Left renal pelvis (tissue), 4 donors: ENCODE results near the gene STIMATE. TPM values are rescaled to one million over a fixed set of nuclear protein-coding genes. Genes with fewer than 3 reads are reported as not detected.

Experiments used
- DNase-seq, 4 donors: peaks; one replicate each; pipeline ENCODE4 v3.0.0-alpha.2; 2013; ENCODE audit warnings: low read depth in 4 of 4, low spot score in 3 of 4
- polyA plus RNA-seq, 4 donors: library from polyadenylated mRNA; unstranded; fragments of 120-200 nt; gene quantifications; one replicate each; pipeline ENCODE4 v1.2.1, GENCODE V29; 2013; ENCODE audit not compliant: insufficient read length in 4 of 4

The STIMATE gene
- 10 to 100 TPM; 12.5 to 18.0 (median 13.9) TPM for polyA plus RNA-seq

DNA sequence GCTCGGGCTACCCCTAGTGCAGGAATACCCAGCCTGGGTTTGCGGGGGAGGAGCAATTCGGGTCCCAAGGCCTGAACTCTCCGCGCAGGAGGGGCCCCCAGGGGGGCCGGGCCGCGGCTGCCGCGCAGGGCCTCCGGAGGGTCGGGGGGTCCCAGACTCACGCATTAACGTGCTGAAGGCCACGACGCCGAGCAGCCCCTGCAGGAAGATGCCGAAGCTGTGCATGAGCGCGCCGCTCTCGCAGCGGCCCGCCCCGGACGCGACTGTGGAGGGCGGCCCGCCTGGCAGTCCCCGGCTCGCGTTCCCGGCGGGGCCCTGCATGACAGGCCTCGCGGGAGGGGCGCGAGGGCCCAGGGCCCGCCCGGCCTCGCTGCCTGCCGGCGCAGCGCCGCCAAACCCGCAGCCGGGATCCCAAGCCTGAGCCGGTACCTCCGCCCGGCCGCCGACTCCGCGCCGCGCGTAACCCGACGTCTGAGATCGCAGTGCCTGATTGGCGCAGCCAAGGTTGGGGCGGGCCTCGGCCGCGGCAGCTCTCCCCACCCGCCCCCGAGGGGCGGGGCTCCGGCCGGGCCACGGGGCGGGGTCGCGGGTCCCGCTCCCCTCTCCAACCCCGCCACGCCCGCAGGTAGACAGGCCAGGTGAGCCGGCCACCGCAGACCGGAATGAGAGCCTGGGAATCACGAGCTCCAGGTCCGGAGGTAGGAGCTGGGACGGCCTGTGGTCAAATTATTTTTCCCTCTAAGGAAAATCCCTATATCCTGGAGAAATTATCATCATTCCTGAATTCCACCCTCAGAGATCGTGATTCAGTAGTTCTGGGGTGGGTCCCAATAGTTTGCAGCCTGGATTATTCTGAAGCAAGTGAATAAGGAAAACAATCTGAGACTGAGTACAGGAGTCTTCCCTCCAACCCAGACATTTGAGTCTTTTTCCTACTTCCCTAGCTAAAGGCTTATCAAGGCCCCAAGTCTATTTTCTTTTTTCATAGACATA lies at the start of gene STIMATE:
Gene STIMATE (minus strand): TSS at position 419 of the 993 bp plus-strand sequence. CDS start 98 bp downstream, at position 321.
- DNase-seq, result peak in 3 of 4 donors; percentile 40 to 66 (median 45)

DNA sequence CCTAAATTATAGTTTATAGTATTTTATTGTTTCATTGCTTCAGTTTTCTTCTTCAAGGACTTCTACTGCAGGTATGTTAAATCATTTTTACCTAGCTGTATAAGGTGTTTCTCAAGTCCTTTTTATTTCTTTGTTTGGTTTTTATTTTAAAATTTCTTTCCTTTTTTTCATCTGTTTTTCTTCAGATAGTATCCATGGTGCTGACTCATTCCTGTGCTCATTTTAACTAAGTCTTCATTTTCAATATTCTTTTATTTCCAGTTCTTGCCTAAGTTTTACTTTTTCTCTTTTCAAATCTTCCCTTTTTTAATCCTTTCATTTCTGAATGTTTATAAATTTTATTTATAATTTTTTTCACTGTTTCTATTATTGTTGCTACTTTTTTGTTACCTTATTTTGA lies 42.3 kb upstream of the STIMATE start:
- no peak for DNase-seq

DNA sequence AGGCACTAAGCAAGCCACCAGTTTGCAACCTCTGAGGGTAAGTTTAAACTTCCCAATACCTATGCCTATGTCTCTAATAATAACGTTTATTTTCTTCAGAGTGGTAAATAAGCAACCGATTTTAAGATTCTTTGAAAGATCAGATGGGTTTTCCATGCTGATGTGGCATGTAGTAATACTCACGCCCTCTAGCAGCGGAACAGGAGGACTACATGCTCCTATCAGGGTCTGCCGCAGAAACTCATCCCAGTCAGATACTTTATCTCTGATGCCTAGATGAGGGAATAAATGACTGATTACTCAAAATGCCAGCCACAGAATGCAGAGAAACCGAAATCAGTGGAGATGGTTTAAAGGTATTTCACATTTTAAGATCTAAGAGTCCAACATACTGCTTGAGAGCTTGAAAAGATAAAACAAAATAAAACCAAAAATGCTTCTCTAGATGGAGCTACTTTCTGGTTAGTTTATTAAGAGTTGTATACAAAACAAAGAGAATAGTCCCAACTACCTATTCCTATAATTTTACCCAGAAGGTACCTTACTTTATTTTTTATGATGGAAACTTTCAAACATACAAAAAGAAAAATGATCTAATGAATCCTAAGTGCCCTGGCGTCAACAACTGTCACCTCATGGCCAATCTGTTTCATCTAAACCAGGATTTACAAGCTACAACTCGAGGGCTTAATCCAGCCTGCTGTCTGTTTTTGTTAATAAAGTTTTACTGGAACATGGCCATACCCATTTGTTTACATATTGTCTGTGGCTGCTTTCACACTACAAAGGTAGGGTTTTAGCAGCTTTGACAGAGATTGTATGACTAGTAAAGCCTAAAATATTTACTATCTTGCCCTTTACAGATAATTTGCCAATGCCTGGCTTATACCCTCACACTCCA lies 37.5 kb upstream of the STIMATE start:
- peak; percentile 4 to 29 (median 14) for DNase-seq

DNA sequence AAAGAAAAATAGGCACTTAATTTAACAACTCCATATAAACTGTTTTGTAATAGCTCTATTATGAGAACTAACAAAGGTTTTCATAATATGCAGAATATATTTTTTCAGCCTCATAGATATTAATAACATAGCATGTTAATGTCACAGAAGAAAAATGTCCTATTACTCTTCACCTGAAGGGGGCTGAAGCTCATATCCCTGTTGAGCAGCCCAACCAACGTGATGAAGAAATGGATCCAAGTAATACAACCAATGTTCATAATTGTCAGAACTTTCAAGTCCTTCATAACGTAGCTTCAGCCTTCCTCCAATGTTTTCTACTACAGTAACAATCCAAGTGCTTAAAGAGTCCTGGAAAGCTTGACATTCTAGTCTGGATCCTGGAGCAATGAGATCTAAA lies 34.5 kb upstream of the STIMATE start:
- no peak for DNase-seq

DNA sequence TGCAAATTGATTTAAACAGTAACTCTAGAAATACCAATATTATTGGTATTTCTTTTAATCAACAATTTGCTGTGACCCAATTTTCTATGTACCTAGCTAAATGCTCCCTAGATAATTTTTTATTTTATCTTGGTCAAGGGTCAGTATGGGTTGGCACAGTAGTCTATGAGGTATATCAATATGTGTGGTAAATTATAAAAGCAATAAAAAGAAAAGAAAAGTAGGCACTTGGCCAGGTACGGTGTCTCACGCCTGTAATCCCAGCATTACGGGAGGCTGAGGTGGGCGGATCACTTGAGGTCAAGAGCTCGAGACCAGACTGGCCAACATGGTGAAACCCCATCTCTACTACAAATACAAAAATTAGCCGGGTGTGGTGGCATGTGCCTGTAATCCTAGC lies 34.0 kb upstream of the STIMATE start:
- no peak for DNase-seq

DNA sequence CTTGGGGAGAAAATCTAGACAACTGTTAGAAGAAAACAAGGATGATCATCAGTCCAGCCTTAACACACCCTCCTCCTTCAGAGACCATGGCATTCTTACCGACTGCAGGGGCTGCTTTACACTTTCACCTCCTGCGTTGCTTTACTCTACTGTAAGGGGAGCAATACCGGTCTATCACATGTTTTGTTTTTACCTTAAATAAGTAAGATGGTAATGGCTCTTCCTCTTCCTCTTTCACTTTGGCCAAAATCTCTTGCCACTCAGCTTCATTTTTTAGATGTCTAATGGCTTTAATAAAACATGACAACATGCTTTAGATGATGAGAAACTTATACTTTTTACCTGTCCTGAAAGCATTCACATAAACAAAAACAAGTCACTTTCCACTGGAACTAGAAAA lies 33.4 kb upstream of the STIMATE start:
- no peak for DNase-seq

DNA sequence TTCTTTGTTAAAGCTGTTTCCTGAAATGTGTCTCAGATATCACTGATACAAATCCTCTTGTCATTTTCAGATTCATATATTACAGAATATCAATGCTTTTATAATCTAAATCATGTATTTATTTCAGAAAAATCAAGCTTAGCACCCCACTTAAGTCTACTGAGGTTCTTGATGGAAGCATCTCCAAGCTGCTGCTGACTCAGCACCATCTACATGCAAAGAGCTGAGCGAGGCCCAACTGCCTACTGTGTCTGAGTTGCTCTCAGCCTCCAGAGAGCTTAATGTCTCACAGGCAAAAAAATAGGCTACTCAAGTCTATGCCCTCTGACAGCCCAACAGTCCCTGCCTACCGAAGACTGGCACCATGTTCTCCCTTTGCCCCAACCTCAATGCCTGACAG lies 29.2 kb upstream of the STIMATE start:
- no peak for DNase-seq

DNA sequence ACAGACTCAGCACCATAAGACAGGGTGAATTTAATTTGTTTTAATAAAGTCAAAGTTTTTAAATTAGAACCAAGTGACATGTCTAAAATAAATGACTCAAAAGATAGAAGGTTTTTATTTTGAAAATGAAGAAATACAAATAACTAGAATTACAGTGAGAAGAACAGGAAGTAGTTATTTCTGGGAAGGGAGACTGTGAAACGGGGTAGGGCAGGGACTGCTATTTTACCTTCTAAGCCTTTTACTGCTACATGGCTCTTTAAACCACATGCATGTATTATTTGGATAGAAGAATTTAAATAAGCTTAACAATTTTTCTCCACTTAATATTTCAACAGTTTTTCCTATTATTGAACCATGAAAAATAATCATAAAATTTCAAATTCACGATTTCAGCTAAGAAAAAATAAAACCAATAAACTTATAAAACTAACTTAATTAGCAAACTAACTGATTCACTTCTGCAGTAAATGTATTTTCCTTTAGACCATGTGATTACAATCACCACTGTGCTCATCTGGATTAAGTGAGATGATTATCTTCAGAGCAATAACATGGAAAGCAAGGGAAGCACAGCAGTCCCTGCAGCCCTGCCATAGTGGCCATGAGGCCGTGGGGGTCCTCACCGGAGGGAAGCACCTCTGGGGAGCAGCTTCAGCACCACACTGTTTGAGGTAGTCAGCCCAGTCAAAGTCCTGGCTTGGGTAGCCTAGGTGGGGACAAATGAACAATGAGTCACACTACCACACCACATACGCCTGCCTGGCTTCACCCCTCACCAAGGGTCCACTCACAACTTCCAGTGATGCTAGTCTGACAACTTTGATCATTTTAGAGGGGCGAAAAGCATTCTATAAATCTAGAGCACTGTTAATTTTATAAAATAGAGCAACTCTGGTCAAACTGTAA lies 28.3 kb upstream of the STIMATE start:
- DNase-seq, result no peak

DNA sequence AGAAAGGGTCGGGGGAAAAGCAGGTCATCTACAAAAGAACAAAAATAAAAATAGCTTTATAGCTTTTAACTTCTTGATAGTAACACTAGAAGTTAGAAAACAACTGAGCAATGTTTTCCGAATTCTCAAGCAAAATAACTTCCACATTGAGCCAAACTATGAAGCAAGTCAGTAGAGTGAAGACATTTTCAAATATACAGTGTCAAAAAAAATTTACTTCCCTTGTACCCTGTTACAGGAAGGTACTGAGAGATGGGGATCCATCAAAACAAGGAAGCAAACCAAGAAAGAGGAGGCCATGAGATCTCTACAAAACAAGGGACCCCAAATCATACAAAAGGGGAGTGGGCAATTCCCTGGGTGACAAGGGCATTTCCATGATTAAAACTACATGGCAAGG lies 26.6 kb upstream of the STIMATE start:
- no peak for DNase-seq

DNA sequence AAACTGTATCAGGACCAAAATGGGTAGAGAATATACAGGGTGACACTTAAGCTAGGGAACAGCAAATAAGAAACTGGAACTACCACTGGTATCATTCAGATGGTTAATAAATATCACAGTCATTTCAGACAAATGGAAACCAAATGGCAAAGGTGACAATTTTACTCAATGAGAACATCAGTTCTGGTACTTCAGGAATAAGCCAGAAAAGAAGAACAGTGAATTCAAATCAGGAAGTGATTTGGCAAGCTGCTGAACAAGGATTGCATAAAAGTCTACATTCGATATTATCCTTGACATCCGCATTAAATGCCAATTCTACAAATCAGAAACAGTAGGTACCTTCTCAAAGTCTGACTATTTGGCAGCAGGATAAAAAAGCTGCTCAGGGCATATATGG lies 23.5 kb upstream of the STIMATE start:
- no peak for DNase-seq

DNA sequence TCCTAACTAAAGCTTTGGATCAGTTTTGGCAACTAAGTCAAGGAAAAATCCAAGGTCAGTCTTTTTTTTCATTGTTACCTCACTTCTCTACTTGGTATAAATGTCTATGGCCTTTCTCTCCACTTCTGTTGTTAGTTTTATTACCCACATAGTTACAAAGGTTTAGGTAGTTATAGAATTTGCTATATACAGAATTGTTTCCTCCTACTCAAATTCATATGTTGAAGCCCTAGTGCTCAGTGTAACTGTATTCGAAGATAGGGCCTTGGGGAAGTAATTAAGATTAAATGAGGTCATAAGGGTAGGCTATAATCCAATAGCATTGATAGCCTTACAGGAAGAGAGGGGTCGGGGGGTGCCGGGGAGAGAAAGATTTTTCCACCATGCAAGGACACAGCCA lies 19.7 kb upstream of the STIMATE start:
- DNase-seq, result no peak

DNA sequence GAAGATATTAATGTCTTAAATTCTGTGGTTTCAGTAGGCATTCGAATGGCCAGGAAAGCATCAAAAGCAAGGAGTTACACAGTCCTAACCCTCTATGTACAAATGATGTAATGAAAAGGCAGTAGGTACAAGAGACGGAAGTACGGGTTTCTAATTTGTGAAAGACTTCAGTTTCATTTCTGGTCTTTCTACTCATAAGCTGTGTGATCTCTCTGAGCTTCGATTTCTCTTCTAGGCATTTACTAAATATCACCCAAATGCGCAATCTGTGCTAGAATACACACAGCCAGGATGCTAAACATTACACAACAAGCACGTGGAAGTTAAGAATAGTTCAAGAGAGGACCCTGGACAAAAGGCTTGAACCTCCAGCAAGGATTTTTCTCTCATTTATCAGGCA lies 17.9 kb upstream of the STIMATE start:
- DNase-seq, result no peak

DNA sequence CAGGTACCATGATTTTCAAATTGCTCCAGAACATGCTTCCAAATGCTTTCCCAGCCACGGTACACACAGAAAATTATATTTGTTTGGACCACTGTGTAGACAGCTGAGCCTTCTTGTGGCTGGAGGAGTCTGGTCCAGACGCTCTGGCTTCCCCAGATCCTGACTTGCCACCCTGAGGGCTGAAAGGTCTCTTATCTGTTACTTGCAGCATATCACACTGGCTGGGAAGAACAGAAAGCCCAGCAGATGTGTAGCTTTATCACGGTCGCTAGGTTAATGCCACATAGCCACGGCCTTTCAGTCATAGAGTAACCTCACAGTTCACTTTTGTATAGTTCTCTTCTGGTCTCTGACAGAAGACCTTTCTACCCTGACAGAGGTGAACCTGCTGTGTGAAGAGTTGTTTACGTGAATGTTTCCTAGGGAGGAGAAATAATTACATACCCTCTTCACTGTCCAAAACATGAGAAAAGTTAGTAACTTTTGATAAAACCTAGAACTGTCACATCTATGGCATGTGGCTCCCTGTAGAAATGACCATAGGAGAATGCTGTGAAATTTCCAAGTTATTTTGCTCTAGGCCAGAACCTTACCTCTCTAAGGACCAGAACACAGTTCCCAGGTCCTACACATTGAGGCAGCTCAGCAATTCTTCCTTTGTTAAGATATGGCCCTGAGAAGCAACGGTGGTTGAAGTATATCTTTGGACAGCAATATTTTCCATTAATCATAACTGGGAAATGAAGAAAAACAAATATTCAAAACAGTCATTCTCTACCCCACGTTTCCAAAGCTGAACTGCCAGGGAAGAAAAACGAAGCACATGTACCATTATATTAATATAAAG lies 15.8 kb upstream of the STIMATE start:
- no peak for DNase-seq

DNA sequence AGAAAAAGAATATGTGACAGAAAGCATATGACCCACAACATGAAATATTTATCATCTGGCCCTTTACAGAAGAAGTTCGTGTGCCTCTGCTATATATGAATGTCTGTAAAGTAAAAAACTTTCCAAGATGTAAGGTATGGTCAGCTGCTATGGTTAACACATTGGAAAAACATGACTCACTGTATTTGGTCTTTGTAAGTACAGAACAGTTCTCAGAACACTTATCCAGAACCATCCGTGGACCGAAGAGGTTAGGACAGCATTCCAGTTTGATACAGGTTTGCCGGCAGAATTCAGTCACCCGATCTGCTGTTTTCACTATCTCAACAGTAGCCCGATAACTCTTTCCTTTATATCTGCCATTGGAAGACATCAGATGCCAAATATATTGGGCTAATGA lies 13.5 kb upstream of the STIMATE start:
- no peak for DNase-seq

DNA sequence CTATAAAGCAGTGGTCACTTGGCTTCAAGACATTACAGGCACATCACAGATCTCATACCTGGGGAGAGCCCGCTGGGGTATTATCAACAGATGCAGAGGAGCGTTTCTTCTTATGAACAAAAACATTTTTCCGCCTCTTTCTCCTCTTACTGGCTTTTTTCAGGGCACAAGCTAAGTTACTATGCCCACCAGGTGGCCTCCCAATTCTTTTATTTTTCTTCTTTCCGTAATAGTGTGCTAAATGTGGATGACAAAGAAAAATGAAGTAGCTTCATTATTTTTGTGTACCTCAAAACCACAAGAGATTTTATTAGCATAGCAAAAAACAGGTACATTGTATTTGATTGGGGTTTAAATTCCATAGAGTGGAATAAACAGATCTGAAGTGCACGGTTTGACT lies 10.1 kb upstream of the STIMATE start:
- DNase-seq, result no peak

DNA sequence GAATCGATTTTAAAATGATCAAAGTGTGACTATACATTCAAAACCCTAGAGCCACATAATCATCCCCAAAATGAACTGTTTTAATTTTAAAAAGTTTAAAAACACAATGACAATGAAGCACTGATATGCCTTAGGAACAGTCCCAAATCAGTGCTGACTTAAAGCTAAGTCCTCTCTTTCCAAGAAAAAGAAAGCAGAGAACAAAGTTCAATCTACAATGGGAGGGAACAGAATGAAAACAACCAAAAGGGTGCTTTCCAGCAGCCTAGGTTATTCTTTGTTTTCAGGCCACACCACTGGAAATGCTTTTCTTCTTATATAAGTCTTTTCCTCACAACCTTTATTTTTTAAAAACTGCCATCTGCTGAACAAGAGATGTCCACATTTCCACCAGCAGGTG lies 7.2 kb upstream of the STIMATE start:
- no peak for DNase-seq

DNA sequence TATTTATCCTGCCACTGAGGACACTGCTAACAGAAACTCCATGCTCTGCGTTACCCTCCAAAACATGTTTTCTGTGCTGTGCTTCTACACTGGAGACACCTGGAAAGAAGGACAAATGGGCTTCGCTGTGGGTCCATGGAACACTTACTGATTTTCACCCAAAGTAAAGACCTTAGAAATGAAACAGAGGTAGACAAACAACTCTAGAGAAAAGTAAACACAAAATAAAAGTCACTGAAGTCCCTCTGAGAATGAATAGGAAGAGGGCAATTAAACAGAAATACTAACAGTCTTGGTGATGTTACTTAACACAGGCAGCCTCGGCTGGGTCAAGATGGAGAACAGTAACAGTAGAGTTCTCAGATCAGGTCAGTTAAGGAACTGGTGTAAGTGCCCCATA lies 6.7 kb upstream of the STIMATE start:
- no peak for DNase-seq

DNA sequence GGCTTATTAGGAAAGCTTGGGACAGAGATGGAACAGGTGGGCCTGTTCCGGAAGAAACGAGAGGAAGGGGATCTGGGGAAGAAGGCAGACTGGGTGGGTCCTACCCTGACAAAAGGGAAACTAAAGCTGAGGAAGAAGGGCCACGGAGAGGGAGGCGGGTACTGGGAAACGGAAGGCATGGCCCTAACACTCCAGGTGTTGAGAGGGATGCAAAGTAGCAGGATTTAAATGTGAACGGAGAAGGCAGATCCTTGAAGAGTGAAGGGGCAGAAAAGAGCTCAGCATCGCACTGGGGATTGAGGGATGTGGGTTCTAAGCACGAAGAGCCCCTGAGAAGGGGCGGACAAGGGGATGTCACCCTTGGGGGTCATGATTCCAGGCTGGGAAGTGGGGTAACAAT lies 735 bp downstream of the STIMATE start:
- DNase-seq, result no peak

DNA sequence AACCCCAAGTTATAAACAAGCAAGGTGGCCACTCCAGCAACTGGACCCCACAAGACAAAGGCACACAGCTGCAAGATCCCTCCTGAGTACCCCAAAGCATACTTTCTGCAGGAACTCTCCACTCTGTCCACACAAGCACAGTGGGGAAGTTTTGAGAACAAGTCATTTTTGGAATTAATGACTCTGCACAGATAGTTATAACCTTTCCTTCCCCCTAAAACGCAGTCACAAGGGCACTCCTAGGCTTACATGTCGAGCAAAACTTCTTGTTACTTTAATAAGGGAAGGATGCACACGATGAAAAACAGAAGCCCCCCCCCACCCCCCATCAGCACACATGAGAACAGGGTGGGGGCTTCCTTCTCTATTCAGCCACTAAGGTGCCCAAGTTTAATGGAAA lies 1.2 kb downstream of the STIMATE start:
- DNase-seq, result no peak
